Neural cell (in vitro differentiated cells): ENCODE measurements around the gene CCNQ.

ENCODE experiments used
- EP300 ChIP-seq: fragments of 450-650 bp; conservative IDR thresholded peaks from 2 replicates; pipeline ENCODE4 v1.6.1; 2014; ENCODE audit warnings: antibody characterized with exemption, mild to moderate bottlenecking, moderate library complexity; ENCODE audit not compliant: poor library complexity, severe bottlenecking
- EZH2 ChIP-seq: fragments of 200-600, 300-800 bp; shearing (Covaris generic), sonication (generic); IDR thresholded peaks from 2 replicates; pipeline ENCODE4 v1.6.1; 2014; ENCODE audit warnings: antibody characterized with exemption, low read length, borderline replicate concordance, mild to moderate bottlenecking; ENCODE audit not compliant: insufficient read depth, poor library complexity, severe bottlenecking
- MXI1 ChIP-seq: fragments of 450-650 bp; conservative IDR thresholded peaks from 2 replicates; pipeline ENCODE4 v1.6.1; 2014; ENCODE audit warnings: antibody characterized with exemption, mild to moderate bottlenecking; ENCODE audit not compliant: poor library complexity, severe bottlenecking
- RAD21 ChIP-seq: fragments of 450-650 bp; conservative IDR thresholded peaks from 2 replicates; pipeline ENCODE4 v1.6.1; 2014; ENCODE audit warnings: antibody characterized with exemption, mild to moderate bottlenecking, moderate library complexity
- SMC3 ChIP-seq: fragments of 450-650 bp; conservative IDR thresholded peaks from 2 replicates; pipeline ENCODE4 v1.6.1; 2014; ENCODE audit warnings: antibody characterized with exemption, mild to moderate bottlenecking, moderate library complexity; ENCODE audit not compliant: poor library complexity
- TAF1 ChIP-seq: IDR thresholded peaks from 2 replicates; pipeline ENCODE4 v1.6.1; 2012; ENCODE audit warnings: low read depth
- TF ChIP-seq, protein P1 (sequence below): fragments of 450-650 bp; IDR thresholded peaks from 2 replicates; pipeline ENCODE4 v1.5.1; 2014; ENCODE audit warnings: antibody characterized with exemption, mild to moderate bottlenecking, moderate library complexity; ENCODE audit not compliant: poor library complexity, severe bottlenecking
- TF ChIP-seq, protein P2 (sequence below): IDR thresholded peaks from 2 replicates; pipeline ENCODE4 v1.6.1; 2012; ENCODE audit warnings: borderline replicate concordance

GRCh38 chrX:153632595-153632946 lies 33.6 kb upstream of the CCNQ start:
- TF ChIP-seq, protein P1, sequence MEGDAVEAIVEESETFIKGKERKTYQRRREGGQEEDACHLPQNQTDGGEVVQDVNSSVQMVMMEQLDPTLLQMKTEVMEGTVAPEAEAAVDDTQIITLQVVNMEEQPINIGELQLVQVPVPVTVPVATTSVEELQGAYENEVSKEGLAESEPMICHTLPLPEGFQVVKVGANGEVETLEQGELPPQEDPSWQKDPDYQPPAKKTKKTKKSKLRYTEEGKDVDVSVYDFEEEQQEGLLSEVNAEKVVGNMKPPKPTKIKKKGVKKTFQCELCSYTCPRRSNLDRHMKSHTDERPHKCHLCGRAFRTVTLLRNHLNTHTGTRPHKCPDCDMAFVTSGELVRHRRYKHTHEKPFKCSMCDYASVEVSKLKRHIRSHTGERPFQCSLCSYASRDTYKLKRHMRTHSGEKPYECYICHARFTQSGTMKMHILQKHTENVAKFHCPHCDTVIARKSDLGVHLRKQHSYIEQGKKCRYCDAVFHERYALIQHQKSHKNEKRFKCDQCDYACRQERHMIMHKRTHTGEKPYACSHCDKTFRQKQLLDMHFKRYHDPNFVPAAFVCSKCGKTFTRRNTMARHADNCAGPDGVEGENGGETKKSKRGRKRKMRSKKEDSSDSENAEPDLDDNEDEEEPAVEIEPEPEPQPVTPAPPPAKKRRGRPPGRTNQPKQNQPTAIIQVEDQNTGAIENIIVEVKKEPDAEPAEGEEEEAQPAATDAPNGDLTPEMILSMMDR: no peak
- TF ChIP-seq EP300 (no peak), EZH2 (no peak), TAF1 (no peak), RAD21 (no peak), SMC3 (no peak), MXI1 (no peak)
- TF ChIP-seq, protein P2, sequence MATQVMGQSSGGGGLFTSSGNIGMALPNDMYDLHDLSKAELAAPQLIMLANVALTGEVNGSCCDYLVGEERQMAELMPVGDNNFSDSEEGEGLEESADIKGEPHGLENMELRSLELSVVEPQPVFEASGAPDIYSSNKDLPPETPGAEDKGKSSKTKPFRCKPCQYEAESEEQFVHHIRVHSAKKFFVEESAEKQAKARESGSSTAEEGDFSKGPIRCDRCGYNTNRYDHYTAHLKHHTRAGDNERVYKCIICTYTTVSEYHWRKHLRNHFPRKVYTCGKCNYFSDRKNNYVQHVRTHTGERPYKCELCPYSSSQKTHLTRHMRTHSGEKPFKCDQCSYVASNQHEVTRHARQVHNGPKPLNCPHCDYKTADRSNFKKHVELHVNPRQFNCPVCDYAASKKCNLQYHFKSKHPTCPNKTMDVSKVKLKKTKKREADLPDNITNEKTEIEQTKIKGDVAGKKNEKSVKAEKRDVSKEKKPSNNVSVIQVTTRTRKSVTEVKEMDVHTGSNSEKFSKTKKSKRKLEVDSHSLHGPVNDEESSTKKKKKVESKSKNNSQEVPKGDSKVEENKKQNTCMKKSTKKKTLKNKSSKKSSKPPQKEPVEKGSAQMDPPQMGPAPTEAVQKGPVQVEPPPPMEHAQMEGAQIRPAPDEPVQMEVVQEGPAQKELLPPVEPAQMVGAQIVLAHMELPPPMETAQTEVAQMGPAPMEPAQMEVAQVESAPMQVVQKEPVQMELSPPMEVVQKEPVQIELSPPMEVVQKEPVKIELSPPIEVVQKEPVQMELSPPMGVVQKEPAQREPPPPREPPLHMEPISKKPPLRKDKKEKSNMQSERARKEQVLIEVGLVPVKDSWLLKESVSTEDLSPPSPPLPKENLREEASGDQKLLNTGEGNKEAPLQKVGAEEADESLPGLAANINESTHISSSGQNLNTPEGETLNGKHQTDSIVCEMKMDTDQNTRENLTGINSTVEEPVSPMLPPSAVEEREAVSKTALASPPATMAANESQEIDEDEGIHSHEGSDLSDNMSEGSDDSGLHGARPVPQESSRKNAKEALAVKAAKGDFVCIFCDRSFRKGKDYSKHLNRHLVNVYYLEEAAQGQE: no peak
